ENCODE data around the gene MTR. TPM values are rescaled to one million over a fixed set of nuclear protein-coding genes. Genes with fewer than 3 reads are reported as not detected.
A peak's percentile ranks its signal among the peaks of the same experiment; 100 is the strongest.

Gene MTR
- total and polyA plus RNA-seq, 9 of the 15 experiments (the other 6 are each of a cell fraction or from before 2014, with no cell fraction given): 3.4 to 44.3 (median 20.3) TPM

GRCh38 chr1:236904892-236905741 is 110.0 kb downstream of the MTR start (continued):
- TF ChIP-seq ZBTB11 (CRISPR knock-in tag; IDR thresholded peaks at IDR 0.05) (no peak), HDAC2 (IDR thresholded peaks at IDR 0.05) (peak; percentile 65; the same call in 1 of the 2 replicates), PTTG1 (tag; IDR thresholded peaks at IDR 0.05; ENCODE audit: low read depth) (no peak), CBX3 (IDR thresholded peaks at IDR 0.05; ENCODE audit: borderline replicate concordance in 1 of 2, low read length in 2 of 2) (0 out of 3 replicates have a peak, but pooled peaks of 1 of the 2 experiments have one; percentile 16), ZNF512 (tag; IDR thresholded peaks at IDR 0.05) (no peak), ARNT (IDR thresholded peaks at IDR 0.05) (no peak), SIN3A (IDR thresholded peaks at IDR 0.05; ENCODE audit: borderline replicate concordance in 2 of 2, control insufficient read depth in 1 of 2, low read depth in 2 of 2, low read length in 2 of 2) (no peak), CXXC5 (CRISPR knock-in tag; IDR thresholded peaks at IDR 0.05) (no peak), SRF (CRISPR knock-in tag; IDR thresholded peaks at IDR 0.05) (no peak), FOSL1 (tag; conservative IDR thresholded peaks at IDR 0.05) (peak; percentile 100), ZKSCAN1 (IDR thresholded peaks at IDR 0.05; ENCODE audit: low read depth, low read length) (peak; percentile 78; the same call in 1 of the 2 replicates), C11orf30 (IDR thresholded peaks at IDR 0.05; ENCODE audit: low read depth) (peak; percentile 71; the same call in 1 of the 2 replicates), NCOR1 (IDR thresholded peaks at IDR 0.05) (peak; percentile 16; the same call in 1 of the 2 replicates), ZC3H4 (CRISPR knock-in tag; IDR thresholded peaks at IDR 0.05; ENCODE audit: borderline replicate concordance) (no peak), ZNF263 (CRISPR knock-in tag; IDR thresholded peaks at IDR 0.05; ENCODE audit: borderline replicate concordance) (no peak), ASH1L (IDR thresholded peaks at IDR 0.05; ENCODE audit: borderline replicate concordance, low read depth, partially characterized antibody) (no peak), ZNF174 (CRISPR knock-in tag; IDR thresholded peaks at IDR 0.05) (no peak), FUS (optimal IDR thresholded peaks at IDR 0.05; ENCODE audit: low read depth, low read length) (no peak), SMARCA4 (IDR thresholded peaks at IDR 0.05) (peak; percentile 93), CBFA2T2 (conservative IDR thresholded peaks at IDR 0.05) (peak; percentile 56; the same call in 1 of the 2 replicates), MIER1 (IDR thresholded peaks at IDR 0.05; ENCODE audit: low read depth) (no peak), FOS (IDR thresholded peaks at IDR 0.05; ENCODE audit: extremely low read depth, insufficient read length) (peak; percentile 75), CEBPB (tag; IDR thresholded peaks at IDR 0.05) (peak; percentile 98), NR2C1 (IDR thresholded peaks at IDR 0.05) (no peak), NR2C1 (tag; IDR thresholded peaks at IDR 0.05) (no peak)

All from K562 (cell line).